ENCODE data around the gene PNPLA8.
"Not testable (repeated sequence)": the region's sequence is repeated elsewhere in the genome, so short reads cannot be mapped to it uniquely, and the experiment has no call there.

The PNPLA8 gene

DNA sequence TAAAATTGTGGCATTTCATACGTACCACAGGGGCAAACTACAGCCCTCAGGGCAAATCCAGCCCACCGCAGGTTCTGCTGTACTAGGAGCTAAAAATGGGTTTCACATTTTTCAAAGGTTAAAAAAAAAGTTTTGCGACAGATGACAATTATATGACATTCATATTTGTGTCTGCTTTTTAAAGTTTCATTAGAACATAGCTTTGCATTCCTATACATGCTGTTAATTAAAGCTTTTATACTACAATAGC lies 758 bp upstream of the PNPLA8 start:
- DNase-seq: no peak

DNA sequence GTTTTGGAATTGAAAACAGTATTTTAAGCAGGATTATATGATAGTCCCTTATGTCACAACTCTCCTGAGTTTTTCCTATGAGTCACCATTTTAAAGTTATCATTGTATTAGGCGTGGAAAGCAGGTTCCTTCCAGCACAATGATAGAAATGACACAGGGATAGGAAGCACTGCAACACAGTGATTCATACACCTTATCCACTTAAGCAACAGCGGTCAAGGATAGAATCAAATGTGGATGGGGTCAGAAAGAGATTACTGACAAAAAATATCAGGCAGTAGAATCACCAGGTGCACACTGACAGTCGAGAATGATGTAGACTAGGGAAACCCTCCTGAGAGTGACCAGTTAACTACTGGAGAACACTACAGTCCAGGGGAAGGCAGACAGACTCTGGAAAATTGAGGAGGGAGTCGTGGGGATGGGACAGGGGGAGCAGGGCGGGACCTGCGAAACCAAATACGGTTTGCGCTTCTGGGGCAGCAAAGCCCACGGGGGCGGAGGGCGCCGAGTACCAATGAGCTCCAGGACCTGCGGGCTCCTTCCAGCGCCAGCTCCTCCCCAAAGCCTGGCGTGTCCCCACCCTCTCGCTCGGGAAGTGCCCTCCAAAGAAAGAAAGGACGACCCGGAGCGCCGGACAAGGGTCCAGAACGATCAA lies 479 bp downstream of the PNPLA8 start:
- no peak for DNase-seq

DNA sequence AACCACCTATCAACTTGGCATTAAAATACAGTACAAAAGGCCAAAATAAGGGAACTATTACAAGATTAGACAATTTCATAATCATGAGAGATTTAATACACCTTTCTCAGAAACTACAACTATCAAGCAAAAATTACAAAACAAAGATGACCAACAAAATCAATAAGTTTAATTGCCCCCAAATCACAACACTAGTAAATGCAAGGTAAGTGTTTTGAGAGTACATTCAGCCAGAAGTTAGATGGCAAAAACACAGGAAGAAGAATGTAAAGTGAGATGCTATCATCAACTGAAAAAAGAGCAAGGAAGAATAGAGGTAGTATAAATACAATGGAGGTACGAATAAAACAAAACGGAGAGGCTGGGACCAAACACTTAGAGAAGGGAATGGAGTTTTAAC lies 3.2 kb downstream of the PNPLA8 start:
- DNase-seq: no peak

DNA sequence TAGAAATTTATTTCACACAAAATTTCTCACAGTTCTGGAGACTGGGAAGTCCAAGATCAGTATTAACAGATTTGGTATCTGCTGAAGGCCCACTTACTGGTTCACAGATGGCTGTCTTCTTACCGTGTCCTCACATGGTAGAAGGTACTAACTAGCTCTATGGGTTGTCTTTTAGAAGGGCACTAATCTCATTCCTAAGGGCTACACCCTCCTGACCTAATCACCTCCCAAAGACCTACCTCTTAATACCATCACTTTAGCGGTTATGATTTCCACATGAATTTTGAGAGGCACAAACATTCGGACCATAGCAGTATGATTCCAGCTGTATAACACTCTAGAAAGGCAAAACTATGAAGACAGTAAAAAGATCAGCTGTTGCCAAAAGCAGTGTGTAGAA lies 8.0 kb downstream of the PNPLA8 start:
- DNase-seq: no peak

DNA sequence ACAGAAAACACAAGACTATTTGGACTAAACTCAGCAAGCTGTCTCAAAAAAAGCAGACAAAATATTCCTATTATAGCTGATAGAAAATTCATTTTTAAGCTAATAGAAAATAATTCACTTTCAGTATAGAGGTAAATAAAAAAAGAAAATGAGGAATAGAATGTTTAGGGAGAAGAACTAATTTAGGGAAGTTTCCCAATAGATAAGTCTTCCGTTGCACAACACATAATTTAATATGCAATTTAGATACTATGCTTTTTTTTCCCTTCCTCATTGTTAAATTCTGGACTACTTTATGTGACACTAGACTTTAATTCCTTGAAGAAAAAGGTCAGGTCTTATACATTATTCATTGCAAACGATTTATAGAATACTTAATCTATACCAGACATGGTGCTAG lies 10.3 kb downstream of the PNPLA8 start:
- no peak for DNase-seq

DNA sequence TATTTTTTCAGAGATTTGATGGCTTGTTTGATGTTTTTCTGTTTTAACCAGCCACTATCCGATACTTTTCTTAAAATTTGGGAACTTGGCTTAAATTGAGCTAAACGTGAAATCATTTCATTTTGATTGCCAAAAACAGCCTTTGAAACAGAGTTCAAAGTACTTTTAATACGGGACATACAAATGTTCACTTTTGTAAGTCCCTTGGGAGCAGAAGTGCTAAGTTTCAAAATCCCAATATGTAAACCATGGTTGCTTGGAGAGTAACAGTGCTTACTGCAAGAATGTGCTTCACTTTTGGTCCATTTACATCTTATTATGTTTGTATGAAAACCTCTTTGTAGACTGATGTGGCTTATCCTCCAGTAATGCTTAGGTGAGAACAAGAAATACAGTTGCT lies 10.9 kb downstream of the PNPLA8 start:
- no peak for DNase-seq

DNA sequence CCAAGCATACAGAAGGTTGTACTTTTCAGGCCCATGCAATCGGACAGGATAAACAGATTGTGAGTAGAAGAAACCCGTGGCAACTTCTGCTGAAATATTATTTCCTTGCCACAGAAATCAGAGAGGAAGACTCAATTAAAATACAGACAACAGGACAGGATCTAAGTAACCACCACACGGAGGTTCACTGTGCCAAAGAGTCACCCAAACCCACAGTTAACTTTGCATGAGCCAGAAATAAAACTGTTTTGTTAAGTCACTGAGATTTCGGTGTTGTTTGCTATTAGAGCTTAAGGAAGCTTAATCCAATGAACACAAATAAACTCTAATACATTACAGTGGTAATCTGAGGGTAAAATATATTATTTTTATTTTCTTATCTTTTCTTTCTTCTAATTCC lies 14.0 kb downstream of the PNPLA8 start:
- DNase-seq: no peak

DNA sequence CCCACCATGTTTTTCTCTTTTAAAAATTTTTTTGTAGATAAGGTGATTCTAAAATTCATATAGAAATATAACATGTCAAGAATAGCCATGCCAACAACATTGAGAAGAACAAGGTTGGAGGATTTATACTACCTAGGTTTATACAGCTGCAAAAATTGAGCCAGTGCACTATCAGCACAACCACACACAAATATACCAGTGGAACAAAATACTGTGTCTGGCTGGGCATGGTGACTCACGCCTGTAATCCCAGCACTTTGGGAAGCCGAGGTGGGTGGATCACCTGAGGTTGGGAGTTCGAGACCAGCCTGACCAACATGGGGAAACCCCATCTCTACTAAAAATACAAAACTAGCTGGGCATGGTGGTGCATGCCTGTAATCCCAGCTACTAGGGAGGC lies 21.4 kb downstream of the PNPLA8 start:
- DNase-seq: not testable (repeated sequence)

DNA sequence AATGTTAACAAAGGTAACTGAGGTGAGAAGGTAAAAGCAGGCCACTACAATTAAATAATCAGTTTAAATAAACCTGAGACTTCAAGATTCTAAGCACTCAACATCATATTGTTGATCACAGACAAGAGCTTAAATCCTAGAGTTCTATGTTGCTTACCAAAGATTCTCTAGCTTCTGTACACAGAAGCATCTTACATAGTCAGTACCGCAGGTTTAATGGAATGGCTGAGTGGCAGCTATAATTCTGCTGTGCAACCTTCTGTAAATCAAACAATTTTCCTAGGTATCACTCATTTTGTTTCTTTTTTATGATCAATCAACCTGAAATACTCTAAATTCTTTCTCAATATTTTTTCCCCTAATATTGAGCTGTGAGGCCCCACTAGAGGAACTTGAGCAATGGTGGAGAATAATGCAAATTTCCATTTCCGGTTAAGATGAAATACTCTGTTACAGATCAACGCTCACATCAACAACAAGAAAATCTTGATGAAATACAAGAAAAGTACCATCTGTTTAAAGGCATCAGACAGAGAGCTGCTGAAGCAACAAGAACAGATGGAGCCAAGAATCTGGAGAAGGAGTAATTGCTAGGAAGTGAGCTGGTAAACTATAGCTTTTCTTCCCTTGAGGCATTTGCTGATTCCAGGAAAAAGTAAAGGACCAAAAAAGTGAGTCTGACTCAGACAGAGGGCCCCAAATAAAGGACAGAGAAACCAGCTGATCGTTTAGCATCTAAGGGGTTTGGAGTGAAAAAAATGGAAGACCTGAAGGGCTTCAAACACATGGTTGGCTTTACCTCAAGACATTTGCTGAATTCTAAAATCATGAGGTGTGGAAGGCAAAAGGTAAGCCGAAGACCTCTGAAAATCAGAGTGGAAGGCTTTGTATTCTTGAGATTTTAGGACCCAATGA lies 22.6 kb downstream of the PNPLA8 start:
- DNase-seq: no peak

DNA sequence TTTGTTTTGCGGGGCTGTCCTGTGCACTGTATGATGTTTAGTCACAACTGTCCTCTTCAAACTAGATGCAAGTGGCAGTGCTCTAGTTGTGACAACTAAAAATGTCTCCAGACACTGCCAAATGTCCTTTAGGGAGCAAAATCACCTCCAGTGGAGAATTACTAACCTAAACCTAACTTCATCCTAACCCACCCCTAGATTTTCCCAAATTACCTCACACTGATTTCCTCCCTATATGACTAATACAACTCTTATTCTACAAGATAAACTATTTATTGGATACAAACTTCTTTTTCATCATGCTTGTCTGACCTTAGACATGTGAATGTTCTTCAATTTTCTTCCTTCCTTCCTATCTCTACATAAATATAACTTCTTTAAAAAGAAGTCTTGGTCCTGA lies 26.4 kb downstream of the PNPLA8 start:
- DNase-seq: no peak

DNA sequence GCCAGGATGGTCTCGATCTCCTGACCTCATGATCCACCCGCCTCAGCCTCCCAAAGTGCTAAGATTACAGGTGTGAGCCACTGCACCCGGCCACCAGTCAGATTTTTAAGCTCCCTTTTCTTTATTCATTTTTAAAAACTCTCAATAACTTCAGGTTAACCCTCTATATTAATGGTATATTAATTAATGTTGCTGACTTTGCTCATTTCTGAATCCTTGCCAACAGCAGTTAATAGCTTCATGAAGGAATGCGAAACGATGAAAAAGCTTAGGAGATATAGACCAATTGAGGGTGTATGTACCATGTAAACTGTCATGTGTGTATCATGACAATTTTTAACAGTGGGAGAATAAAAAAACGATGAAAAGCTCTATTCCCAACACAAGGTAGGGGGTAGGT lies 27.5 kb downstream of the PNPLA8 start:
- no peak for DNase-seq

DNA sequence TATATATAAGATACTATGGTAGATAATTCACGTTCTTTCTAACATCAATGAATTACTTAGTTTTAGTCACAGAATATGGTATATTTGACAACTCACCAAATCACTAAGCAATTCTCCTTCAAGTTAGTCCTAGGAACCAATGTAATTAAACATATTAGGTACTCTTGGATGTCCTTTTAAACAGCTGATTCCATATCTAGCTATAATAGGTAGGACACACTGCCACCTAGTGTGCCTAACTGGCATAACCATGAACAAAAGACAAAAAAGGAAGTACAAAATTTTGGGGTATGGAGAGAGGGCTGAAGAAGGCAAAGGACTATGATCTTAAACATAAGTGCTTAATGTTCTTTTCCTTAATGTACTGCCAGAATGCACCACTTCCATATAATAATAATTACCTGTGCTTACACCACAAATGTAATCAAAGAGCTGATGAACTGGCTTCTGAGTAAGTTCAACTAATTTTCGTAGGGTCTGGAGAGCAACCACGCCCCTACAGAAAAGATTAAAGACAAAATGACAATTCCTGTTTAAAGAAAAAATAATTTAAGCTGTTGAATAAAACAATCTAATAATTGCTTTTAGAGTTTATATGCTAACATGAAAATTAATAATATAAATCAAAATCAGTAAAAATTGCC lies 28.7 kb downstream of the PNPLA8 start:
- no peak for DNase-seq

DNA sequence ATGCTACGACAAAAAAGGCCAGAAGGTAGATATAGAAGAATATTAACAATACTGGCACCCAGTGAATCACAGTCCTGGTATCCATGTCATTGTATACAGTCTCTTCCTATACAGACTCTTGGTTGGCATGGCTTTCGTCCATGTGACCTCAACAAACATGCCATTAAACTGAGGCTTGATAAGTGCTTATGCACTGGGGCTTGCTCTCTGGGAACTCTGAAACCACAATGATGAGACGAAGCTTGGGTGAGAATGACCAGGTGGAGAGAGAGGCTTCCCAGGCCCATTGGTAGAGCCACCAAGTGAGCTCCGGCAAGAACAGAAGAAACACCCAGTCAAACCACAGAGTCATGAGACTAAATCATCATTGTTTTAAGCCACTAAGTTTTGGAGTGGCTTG lies 33.2 kb downstream of the PNPLA8 start:
- DNase-seq: no peak

DNA sequence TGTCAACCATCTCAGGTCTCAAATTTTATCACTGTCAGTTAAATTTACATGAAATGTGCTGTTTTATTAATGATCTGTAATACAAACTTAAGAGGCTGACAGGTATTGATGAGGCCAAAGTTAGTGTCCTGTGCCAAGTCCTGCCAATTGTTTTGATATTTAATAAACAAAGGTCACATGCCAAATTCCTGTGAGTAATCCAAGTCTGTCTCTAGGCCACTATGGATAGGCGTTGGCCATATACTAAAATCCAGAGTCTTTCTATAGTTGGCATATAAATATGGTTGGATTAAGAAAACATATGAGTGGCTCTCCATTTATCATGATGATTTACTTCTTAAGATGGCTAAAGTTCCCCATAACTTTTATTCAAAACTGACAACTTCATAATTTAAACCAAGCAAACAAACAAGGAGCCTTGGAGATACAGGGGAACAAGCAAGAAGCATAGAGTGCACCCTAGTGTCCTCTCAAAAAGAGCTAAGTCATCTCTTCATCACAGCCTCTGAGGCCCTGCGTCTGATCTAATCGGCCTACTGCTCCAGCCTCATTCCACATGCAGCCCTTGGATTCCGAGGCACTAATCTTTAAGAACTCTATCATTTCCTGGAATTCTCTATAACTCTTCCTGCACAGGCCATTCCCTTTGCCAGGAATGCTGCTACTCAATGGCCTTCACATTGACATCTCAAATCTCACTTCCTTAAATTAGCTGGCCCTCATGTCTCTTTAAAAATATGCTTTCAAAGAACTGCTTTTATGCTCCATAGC lies 37.0 kb downstream of the PNPLA8 start:
- DNase-seq: no peak

DNA sequence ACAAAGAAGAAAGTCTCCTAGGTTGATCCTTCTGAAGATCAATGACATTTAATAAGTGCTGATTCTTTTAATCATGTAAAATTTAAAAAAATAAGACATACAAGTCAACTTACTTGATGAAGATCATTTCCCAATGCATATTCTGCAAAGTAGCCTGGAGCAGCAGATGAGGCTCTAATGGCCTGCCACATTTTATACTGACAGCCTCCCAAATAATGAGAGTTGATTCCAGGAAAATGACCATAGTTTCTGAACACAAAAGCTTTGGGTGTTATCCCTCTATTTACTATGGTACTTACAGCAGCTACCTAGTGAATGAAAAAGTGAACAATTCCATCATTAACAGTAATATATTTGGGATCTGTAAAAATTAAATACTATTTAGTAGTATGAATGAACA lies 38.3 kb downstream of the PNPLA8 start:
- DNase-seq: no peak

DNA sequence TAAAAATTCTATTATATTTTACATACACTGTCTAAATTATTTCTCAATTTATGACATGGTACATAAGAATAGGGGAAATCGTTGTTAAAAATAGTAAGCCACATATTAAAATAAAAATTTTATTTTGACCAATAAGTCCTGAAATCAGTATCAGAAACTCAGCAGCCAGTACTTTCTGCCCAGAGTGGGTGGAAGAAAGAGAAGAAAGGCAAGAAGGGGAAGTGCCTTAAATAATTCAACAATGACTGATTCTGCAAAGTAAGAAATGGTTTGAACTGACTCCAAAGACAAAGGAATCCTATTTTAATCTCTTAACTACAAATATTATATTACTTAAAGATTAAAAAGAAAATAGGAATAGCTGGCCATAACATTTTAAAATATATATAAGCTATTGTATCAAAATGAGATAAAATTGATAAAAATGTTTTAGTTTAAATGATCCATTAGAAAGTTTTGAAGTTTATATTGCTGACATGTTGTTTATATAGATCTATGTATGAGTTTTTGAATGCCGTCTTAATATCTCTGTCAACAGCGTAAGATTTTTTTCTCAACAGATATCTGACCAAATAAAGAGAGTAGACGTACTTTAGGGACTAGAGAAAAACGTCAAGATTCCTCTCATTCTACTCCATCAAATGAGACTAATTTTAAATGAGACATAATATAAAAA lies 39.5 kb downstream of the PNPLA8 start:
- DNase-seq: no peak

DNA sequence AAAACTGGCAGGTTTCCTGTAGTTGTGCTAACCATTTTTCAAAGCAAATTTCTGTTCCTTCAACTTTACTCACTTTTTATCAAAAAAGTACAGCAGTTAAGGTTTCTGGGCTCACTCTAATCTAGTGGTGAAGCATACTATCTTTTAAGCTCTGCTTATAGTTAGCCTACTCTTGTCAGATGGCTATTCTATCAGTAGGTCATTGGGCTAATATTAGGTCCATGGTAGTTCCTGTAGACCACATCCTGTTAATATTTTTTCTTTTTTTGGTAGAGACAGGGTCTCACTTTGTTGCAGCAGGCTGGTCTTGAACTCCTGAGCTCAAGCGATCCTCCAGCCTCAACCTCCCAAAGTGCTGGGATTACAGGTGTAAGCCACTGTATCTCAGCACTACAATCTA lies 41.8 kb downstream of the PNPLA8 start:
- DNase-seq: no peak

DNA sequence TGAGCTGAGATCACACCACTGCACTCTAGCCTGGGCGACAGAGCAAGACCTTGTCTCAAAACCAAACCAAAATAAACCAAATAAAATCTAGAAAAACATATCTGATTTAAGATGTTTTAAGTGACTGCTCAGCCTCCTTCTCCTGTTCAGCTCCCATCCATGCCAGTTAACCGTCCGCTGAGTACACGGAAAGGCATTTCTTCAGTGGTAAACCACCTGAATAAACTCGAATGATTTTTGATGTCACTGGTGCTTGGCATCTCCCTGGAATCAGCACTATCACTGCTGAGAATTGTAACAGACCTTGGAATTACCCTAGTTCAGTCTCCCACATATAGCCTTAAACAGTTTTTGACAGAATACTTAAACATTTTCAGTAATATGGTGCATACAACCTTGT lies 45.6 kb downstream of the PNPLA8 start:
- no peak for DNase-seq

DNA sequence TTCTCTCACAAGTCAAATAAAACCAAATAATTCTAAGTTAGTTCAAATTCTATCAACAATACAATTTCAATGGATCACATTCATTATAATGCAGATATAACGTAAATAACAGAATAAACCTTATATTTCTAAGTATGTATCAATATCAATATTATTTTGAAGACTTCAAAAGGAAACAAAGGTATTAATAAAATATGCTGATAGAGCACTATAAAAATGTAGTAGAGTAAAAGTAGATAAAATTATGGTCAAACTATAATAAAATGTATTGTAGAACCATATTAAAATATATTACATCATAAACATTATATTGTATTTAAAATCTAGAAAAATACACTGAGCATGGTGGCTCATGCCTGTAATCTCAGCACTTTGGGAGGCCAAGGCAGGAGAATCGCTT lies 46.2 kb downstream of the PNPLA8 start:
- no peak for DNase-seq

DNA sequence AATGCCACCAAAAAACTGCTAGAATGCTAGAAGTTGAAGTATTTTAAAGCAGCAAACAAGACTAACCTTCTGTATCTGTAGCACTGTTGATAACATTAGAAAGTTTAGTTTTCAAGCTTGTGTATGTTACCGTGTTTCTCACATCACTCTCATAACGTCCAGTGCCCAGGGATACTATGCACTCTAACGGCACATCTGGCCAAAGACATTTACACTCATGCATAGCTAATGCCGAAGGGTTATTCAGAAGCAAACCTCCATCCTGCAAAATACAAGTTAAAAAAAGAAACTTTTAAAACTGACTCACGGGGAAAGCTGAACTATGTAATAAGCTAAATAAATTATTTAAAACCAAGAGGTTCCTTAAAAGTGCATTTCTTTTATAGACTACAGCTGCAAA lies 46.8 kb downstream of the PNPLA8 start:
- DNase-seq: no peak

DNA sequence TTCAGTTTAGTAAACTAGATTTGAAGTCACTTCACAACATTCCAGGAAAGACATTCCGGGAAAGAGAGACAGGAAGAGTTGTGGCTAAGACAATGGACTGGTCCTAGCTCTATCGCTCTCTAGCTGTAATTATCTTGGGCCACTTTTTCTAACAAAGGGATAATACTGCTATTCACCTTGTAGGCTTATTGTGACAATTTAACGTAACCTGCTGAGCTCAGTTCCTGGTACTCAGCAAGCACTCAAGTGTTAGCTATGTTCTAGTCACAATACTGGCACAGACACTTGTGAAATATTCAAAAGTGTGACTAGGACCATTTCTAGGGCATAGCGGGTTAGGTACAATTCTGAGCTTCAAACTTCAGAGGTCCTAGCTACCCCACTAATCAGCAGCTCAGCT lies 57.7 kb downstream of the PNPLA8 start:
- DNase-seq: no peak

DNA sequence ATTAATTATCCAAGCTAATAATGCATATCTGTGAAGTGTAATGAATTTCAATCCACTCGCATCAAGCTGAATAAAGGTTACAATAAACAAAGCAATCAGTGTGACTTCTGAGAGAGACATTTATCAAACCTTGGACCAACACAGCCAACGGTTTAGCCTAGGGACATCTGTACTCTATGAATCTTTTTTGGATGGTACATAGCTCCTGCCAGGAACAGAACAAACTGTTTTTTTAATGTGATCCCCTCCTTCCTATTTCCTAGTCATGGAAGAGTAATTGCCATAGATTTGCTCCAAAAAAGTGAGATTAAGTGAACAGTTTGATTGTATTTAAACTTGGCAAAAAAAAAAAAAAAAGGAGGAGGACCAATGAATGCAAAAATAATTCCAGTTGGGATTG lies 58.5 kb downstream of the PNPLA8 start:
- no peak for DNase-seq

DNA sequence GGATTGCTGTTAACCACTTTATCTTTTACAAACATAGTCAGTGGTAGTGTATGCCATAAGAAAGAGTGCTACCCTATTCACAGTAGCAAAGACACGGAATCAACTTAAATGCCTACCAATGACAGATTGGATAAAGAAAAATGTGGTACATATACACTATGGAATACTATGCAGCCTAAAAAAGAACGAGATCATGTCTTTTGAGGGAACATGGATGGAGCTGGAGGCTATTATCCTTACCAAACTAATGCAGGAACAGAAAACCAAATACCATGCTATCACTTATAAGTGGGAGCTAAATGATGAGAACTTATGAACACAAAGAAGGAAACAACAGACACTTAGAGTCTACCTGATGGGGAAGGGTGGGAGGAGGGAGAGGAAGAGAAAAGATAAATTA lies 59.6 kb downstream of the PNPLA8 start:
- DNase-seq: not testable (repeated sequence)
